Measurements from ENCODE around the gene ADGRD1.
"Not testable (repeated sequence)": the region's sequence is repeated elsewhere in the genome, so short reads cannot be mapped to it uniquely, and the experiment has no call there.

ADGRD1 gene

DNA sequence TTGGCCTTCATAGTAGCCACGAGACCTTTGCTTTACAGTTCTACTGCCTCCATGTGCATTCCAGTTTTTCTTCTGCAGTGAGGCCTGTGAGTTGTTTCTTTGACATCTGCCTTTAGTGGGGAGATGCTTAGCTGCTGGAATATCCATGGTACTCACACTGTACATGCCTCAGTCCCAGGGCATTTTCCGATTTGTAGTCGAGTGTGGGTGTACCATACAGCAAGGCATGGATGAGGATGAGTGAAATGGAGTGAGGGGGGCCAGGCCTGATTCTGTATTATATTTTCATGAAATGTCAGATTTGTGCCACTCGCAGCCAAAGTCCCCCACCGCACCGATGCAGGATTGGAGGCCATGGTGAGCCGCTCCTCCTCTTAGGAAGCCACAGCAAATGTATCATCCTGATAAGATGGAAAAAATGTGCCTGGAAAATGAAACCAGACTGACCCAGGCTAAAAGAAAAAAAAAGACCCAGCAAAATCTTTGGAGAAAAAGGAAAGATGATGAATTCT is 173.0 kb downstream of the ADGRD1 start:
- no peak for FAIRE-seq

DNA sequence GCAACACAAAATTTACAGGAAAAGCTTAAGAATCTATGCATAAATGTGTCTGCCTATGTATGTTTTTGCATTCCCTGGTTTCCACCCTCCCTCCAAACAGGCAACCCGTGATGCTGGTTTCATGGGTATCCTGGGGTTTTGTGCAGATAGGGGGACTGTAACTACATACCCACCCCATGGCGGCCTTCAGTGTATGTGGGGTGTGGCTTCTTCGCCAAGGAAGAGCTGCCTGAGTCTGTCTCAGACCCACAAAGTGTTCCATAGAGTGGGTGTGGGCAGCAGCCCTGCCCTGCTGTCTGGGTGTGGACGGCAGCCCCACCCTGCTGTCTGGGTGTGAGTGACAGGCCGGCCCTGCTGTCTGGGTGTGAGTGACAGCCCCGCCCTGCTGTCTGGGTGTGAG is 174.8 kb downstream of the ADGRD1 start:
- FAIRE-seq = no peak

DNA sequence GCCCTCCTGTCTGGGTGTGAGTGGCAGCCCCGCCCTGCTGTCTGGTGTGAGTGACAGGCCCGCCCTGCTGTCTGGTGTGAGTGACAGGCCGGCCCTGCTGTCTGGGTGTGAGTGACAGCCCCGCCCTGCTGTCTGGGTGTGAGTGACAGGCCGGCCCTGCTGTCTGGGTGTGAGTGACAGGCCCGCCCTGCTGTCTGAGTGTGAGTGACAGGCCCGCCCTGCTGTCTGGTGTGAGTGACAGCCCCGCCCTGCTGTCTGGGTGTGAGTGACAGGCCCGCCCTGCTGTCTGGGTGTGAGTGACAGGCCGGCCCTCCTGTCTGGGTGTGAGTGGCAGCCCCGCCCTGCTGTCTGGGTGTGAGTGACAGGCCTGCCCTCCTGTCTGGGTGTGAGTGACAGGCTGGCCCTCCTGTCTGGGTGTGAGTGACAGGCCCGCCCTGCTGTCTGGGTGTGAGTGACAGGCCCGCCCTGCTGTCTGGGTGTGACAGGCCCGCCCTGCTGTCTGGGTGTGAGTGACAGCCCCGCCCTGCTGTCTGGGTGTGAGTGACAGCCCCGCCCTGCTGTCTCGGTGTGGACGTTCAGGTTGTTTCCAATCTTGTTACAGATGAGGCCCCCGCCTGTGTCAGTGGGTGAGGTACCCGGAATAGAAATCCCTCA is 175.4 kb downstream of the ADGRD1 start:
- not testable (repeated sequence) for FAIRE-seq

DNA sequence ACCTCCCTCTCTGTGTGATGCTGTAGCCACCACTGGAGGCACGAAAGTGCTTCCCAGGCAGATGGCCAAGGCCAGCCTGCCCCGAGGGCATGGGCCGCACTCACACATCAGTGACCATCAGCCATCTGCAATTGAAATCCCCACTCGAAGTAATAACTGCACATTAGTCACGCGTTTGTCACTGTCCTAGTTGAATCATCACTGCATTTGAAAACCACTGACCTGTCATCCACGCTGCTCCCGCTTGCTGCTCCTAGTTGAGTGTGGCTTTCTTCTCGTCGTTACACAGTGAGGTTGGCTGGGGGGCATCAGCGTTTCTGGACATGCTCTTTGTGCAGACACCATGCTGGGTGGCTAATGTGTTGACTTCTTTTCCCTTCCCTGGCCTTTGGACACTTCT is 176.1 kb downstream of the ADGRD1 start:
- FAIRE-seq = no peak

DNA sequence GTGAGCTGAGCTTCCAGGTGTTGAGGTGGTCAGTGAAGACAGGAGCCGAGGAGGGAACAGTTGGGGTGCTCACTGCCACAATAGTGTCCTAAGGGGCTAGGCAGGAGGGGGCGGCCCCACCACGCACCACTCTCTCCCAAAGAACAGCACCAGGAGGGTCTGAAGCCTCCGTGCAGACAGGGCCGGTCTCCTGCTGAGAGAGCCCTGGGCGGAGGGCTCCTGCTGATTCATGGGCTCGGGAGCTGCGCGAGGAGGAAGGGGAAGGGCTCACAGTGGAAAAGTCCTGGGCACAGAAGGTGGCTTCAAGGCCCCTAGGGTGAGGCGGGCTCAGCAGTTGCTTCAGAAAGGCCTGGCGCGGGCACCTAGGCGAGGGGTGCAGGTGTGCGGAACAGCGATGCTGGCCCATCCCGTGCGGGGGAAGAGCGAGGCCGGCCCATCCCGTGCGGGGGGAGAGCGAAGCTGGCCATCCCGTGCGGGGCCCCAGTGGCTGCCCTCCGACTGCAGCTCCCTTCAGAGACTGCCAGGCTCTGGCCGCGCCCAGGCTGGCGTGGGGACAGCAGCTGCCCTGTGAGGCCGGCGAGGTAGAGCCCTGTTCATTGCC is 176.7 kb downstream of the ADGRD1 start:
- FAIRE-seq = no peak

DNA sequence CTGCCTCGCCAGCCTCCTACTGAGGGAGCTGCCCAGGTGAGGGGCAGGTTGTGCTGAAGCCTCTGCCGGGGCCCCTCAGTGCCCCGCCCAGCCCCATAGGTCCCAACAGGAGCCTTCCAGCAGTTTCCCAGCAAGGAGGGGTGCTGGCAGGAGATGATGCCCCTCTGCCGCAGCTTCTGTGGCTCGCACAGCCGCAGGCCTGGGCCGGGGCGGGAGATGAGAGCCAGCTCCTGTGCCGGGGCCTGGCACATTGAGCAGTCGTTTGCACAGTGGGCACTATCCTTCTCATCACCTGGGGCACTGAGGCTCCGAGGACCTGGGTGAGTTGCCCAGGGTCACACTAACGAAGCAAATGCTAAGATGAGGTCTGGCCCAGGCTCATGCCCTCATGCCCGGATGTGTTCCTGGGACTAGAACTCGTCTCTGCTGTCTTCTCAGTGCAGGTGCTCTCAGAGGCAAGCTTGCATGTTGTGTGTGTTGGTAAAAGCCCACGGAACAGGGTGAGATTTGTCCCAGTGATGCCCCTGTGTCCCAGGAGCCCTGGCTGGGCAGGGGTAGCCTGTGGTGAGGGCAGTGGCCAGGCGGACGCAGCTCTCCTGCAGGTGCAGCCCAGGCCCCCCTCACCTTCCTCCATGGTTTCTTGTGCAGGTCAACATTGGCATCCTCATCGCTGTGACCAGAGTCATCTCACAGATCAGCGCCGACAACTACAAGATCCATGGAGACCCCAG is 177.5 kb downstream of the ADGRD1 start:
- no peak for FAIRE-seq

DNA sequence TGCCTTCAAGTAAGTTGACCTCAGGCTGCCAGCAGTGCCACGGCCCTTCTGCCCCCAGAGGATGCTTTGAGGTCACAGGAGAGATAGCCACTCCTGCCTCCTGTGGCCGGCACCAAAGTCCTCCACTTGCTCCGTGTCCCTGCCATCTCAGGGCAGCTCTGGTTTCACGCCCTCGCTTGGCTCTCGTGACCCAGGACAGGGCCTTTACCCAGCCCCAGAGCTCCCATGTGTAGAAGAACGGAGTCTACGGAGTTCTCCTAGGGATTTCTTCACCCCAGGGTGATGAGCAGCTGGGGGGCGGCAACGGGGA is 178.1 kb downstream of the ADGRD1 start:
- no peak for FAIRE-seq

DNA sequence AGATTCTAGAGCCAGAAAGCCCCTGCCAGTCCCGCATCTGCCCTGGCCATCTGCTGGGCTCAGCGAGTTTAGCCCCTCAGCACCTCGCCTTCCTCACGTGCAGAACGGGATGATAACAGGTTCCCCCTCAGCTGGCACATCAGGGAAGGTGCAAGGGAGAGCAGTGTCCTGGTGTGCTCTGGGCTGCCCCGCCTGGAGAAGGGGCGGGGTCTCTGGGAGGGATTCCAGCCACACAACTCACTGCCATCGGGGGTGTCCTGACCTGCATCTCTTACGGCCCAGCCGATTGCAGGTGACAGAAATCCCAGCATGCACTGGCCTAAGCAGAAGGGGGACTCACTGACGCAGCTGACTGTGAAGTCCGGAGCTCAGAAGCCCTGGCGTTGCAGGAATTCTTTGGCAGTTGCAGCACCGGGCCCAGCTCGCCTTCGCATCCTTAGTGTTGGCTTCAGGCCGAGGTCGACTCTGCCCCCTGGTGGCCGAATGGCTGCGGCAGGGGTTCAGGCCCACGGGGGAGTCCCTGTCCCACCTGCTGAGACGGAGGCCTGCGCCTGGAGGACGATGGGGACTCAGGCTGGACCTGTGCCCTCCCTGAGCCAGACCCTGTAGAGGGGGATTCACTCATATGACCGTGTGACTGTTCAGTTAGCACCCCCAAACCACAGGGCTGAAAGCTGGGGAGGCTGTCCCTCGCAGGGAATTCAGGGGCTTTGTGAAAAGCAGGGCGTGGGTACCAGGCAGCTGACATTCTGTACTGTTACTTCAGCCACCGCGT is 178.6 kb downstream of the ADGRD1 start:
- no peak for FAIRE-seq

DNA sequence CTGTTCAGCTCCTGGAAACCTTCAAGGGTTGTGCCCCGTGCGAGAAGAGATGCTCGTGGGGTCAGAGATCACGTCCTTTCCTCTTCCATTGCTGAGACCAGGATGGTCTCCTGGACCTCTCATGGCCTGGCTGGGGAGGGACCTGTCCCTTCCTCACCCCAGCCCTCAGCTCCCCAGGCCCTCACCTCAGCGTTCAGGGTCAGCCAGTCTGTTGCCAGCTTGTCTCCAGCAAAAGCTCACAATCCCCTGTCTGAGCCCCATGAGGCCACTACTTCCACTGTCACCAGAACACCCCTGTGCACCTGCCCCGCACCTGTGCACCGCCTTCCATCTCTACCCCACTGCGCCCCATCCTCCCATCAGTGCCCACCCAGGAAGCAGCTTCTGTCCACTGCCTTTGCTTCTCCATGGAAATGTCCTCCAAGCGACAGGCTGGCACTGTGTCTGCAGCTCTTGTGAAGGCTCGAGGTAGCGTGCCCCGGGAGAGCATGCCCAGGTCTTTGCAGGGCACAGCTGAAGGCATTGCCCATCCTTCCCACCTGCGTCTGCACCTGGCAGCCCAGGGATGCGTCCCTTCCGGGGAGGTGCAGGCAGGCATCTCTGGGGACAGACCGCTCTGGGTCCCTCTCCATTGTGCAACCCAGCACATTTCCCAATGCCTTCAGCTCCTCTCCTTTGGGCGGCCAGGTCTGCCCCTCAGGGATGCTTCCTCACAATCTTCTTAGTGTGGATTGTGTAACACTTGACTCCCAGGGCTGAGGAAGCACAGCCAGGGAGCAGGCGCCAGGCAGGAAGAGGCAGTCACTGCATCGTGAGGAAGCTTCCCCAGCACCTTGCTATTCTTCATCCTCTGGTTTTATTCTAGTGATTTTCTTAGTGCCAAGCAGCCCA is 179.6 kb downstream of the ADGRD1 start:
- no peak for FAIRE-seq

DNA sequence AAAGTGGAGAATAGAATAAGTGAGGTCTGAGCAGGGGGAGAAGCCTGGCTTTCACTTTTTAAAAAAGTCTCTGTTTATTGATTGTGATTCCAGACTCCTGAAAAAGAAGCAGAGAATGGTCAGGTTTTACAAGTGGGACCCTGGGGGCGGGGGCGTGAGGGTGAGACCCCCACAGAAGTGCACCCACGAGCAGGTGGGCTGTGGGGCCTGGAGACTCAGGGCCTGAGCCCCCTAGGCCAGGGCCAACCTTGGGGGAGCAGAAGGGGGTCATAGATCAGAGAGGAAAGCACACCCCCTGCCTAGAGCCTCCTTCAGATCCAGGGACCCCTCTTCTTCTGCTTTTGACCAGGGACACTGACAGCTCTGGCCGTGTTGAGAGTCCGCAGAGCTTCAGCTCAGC is 180.3 kb downstream of the ADGRD1 start:
- FAIRE-seq = no peak

DNA sequence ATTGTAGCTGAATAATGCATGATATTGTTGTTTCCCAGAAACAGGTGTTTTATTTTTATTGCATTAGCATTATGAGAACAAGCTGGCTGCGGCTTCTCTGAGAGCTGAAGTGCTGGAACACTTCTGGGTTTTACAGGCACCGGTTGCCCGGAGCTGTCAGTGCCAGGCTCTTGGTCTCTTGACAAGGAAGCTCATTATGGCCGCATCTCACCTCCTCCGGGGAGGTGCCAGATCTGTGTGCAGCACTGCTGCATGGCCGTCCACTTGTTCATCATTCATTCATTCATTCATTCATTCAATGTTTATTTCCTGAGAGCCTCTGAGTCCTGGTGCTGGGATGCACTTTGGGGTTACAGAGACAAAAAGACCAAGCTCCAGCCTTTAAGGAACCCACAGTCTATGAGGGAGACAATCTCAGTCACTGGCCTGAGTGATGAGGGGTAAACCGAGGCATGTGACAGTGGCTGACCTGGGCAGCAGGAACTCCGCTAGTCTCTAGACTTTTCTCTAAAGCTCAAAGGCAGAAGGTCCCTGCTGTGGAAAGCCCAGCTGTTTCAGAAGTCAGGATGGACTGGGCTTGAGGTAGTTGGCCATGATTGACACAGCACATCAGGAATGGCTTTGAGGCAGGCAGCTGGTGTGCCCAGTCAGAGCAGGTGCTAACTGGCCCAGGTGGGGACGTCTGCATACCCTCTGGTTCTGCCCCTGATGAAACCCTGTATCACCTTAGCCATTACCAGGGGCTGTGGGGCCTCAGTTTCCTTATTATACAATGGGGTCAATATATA is 181.0 kb downstream of the ADGRD1 start:
- no peak for FAIRE-seq

DNA sequence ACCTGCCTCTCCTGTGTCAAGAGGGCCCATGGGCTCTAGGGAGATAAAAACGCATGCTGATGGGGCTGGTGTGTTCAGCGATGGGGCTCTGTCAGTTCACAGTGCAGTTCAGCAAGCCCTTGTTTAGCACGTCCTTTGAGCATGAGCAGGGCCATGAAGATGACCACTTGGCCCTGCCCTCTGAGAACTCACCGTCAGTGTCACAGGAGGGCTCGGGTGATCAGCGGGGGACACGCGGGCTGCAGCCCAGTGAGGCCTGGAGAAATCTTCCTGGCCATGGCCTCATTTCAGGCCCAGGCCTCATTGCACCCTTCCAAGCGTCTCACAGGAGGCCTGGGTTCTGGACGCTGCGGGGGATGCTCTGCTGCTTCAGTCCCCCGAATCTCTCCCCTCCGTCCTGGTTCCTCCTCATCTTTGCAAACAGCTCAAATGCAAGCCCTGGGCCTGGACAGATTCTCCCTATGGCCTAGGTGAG is 181.6 kb downstream of the ADGRD1 start:
- FAIRE-seq = no peak

DNA sequence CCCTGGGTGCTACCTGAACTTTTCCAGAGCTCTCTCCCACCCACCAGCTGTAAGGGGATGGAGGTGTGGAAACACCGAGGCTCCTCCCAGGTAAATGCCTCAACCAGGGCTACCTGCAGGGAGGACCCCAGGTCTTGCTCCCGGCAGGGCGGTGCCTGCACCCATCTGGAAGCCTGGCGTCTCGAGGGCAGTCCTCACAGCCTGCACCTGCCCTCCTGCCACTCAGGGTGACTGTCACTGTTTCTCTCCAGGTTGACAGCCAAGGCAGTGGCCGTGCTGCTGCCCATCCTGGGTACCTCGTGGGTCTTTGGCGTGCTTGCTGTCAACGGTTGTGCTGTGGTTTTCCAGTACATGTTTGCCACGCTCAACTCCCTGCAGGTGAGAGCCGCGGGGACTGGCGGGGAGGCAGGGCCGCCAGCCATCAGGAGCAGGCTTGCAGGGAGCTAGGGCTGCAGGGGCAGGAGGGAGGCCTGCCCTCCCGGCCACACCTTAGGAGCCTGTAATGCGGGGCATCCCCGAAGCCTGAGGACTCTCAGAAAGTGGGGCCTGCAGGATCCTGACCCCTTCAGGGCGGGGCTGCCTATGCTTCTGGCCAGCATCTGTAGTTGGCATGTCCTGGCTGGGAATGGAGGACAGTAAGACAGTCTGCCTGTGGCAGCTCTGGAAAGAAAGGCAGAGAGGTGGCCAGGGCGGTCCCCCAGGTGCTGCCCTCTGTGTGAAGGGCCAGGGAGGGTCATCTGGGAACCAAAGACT is 182.3 kb downstream of the ADGRD1 start:
- FAIRE-seq = no peak

DNA sequence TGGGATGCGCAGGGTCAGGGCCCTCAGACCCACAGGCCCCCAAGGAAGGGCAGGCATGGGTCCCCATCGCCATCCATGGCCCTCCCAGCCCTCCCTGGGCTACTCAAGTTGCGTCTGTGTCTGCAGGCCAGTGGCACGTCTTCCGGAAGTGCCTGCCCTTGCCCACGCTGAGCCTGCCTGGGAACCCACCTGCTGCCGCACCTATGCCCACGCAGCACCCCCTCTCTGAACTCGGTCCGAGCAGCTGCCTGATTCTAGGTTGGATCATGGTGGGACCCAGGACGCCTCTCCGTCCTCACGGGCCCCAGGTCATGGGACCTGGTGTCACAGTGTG is 182.8 kb downstream of the ADGRD1 start:
- no peak for FAIRE-seq

DNA sequence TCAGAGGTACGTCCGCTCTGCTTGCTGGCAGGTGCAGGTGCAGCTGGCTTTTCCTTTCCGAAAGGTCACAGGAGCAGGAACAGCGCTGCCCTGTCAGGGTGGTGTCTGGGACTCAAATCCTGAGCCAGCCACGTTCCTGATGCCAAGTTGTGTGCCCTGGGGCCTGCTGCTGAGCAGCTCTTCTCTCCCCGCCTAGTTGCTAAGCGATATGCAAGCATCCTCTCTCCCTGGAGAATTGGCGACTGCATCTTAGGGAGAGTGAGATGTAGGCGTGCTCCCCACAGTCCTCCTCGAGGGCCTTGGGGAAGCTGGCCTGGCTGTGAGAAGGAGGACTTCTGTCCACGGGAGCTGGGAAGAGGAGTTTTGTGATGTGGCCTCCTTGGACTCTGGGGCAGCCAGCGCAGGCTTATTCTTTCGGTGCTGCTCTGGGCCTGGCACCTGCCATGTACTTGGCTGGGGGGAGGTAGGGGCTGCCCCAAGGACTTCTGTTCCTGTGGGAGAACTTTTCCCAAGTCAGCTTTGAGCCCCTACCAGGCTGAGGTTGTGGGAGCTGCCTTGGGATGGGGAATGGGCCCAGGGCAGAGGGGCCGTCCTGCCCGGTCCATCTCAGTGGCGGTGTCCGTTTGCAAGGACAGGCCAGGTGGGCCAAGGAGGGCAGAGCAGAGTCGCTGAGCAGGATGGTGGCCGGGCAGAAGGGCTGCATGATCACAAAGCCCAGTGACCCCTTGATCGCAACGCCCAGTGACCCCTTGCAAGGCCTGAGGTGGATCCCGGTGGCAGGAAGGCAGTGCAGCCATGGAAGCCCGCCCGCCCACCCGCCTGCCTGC is 183.5 kb downstream of the ADGRD1 start:
- FAIRE-seq = no peak

DNA sequence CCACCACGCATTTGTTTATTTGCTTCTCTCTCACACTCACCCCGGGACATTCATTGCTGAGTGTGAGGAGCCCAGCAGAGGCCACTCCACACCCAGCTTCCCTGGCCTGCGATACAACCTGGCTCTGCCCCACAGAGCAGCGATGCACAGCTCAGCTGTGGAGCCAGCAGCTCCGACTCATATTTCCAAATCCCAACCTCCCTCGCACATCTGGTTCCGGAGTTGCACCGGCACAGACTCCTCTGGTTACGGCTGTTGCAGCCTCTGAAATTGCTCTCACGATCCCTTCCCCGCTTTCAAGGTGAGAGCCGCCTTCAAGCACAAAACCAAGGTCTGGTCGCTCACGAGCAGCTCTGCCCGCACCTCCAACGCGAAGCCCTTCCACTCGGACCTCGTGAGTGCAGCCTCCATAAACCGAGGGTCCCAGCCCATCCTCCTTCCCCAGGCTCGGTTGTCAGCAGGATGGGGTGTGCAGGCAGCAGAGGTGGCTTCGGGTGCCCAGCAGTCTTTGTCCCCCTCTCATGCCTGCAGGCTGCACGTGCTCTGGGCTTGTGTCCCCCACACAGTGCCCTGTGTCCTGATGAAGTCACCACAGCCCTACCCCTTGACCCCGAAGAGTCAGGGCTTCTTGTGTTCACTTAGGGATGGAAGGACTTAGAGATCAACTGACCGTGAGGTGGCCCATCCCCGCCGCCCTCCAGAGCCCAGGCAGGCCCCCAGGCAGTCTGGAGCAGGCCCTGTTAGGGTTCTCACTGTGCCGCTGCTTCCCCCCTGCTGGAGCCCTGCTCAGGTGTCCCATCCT is 184.3 kb downstream of the ADGRD1 start:
- FAIRE-seq = no peak

DNA sequence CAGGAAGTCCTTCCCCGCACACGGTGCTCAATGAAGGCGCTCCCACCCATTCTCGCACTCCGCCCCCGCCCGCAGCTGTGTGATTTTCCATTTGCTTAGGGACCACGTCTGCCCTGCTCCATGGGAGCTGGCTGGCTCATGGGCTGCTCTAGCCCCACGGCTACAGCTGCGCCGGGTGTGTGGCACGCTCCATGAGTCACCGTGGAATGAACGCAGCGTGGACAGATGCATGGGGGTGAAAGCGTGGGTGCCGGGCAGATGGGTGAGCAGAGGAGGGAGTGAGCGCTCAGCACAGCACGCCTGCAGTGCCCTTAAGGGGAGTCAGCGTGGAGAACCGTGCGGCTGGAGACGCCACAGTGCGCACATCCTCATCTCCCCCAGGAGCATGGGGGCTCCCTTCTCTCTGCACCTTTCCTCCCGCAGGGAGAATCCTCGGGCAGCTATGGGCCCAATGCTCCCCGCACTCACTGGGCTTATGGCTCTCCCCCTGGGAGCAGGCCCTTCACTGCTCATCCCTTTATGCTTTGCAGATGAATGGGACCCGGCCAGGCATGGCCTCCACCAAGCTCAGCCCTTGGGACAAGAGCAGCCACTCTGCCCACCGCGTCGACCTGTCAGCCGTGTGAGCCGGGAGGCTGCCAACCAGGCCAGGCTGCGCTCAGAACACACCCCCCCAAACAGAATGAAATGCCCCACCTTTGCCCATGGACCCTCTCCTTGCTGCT is 185.1 kb downstream of the ADGRD1 start:
- no peak for FAIRE-seq

DNA sequence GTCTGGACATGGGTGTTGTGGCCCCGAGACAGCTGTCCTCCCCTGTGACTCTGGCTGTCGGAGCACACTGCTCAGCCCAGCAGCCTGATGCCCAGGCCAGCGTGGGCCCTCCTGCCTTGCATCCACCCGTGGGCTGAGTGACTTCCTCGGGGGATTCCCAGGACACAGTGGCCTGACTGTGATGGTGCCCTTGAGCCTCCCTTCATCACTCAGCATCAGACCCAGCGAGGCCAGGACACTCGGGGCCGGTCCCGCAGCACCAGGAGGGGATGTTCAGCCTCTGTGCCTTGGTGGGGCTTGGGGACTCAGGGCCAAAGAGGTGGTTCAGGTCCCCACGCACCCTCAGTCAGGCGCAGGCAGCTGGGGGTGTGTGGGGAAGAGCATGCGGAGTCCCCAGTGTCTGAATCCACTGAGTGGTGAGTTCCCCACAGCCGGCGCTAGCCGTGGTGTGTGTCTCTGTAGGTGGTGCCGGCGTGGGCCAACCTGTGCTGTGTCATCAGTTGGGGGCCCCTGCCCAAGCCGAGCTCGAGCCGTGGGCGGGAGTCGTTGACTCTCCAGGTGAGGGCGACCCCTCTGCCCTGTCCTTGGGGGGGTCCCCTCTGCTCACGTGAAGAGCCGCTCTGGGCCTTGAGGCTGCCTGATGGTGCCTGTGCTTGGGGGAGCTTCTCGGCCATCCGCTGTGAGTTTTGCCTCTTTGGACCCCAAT is 185.8 kb downstream of the ADGRD1 start:
- FAIRE-seq = no peak

Measured in colon (tissue), 2 donors.